H1 (cell line): Measurements from ENCODE around the gene GSDMA. TPM values are rescaled to one million over a fixed set of nuclear protein-coding genes. Genes with fewer than 3 reads are reported as not detected.

Experiments
- CTCF ChIA-PET: fragments of 300-600 bp; sonication (Branson Sonifier 250); formaldehyde crosslinking; loops from one replicate; lab custom pipeline; 2021; ENCODE audit not compliant: partially characterized antibody; lab: Charles Lee
- POLR2A ChIA-PET: fragments of 300-600 bp; sonication (Branson Sonifier 250); formaldehyde crosslinking; loops from one replicate; lab custom pipeline; 2021; ENCODE audit warnings: inconsistent platforms; ENCODE audit not compliant: partially characterized antibody; lab: Charles Lee
- DNase-seq, 2 experiments: peaks; one replicate each; pipeline versions ENCODE4 v3.0.0 to v3.0.0-alpha.2; 2010 to 2022; ENCODE audit warnings: low spot score in 2 of 2, low read depth in 1 of 2, mixed read lengths in 1 of 2
- FAIRE-seq: peaks from 2 replicates; lab custom pipeline; 2011; peaks lifted over from hg19 to GRCh38; lab: Jason Lieb, UNC
- H2AFZ ChIP-seq: 2 replicates; pipeline ENCODE4 v1.8.1; 2012; ENCODE audit warnings: low read length, inconsistent platforms
- H2AK5ac ChIP-seq: 2 replicates; pipeline ENCODE4 v1.6.1; 2013; ENCODE audit warnings: low read depth, low read length
- H2BK120ac ChIP-seq: replicated peaks from 2 replicates; pipeline ENCODE3; 2013; ENCODE audit warnings: low read depth, low read length, inconsistent platforms
- H2BK12ac ChIP-seq: 2 replicates; pipeline ENCODE4 v1.6.1; 2013; ENCODE audit warnings: low read depth, low read length
- H2BK15ac ChIP-seq: 2 replicates; pipeline ENCODE4 v1.6.1; 2013; ENCODE audit warnings: low read length
- H2BK20ac ChIP-seq: 2 replicates; pipeline ENCODE4 v1.6.1; 2013; ENCODE audit warnings: low read length
- H2BK5ac ChIP-seq: 2 replicates; pipeline ENCODE4 v1.6.1; 2013; ENCODE audit warnings: low read depth, low read length
- H3K14ac ChIP-seq: 2 replicates; pipeline ENCODE4 v1.6.1; 2013; ENCODE audit warnings: inconsistent platforms; ENCODE audit not compliant: insufficient read length
- H3K18ac ChIP-seq: 2 replicates; pipeline ENCODE4 v1.6.1; 2013; ENCODE audit warnings: low read length; ENCODE audit errors: extremely low read depth
- H3K23ac ChIP-seq: 2 replicates; pipeline ENCODE4 v1.6.1; 2013; ENCODE audit warnings: inconsistent platforms; ENCODE audit not compliant: insufficient read length
- H3K23me2 ChIP-seq: 2 replicates; pipeline ENCODE4 v1.6.1; 2013; ENCODE audit warnings: low read depth, low read length
- H3K27ac ChIP-seq: 2 replicates; pipeline ENCODE4 v1.6.1; 2011; ENCODE audit warnings: low read depth, low read length, inconsistent platforms
- H3K27me3 ChIP-seq, 4 experiments: replicated peaks in 1 of 4; 1 replicate in 1 of 4; 2 replicates in 3 of 4; pipeline versions ENCODE4 v1.6.1 to v1.8.1; 2011 to 2013; ENCODE audit warnings: low read length in 3 of 4, mild to moderate bottlenecking in 3 of 4, inconsistent platforms in 2 of 4, mixed read lengths in 2 of 4, moderate library complexity in 1 of 4; ENCODE audit not compliant: control insufficient read depth in 3 of 4, insufficient read depth in 3 of 4; ENCODE audit errors: extremely low read depth in 1 of 4
- H3K36me3 ChIP-seq, 4 experiments: 2 replicates each; pipeline versions ENCODE4 v1.6.1 to v1.8.1; 2011 to 2013; ENCODE audit warnings: mild to moderate bottlenecking in 4 of 4, low read length in 3 of 4, moderate library complexity in 2 of 4, control low read depth in 1 of 4, inconsistent platforms in 1 of 4; ENCODE audit not compliant: insufficient read depth in 4 of 4, control insufficient read depth in 2 of 4
- H3K4ac ChIP-seq: replicated peaks from 2 replicates; pipeline ENCODE3; 2013; ENCODE audit warnings: low read length, low read depth, mixed read lengths, inconsistent platforms; ENCODE audit not compliant: insufficient read length
- H3K4me1 ChIP-seq, 4 experiments: replicated peaks in 1 of 4; 1 replicate in 1 of 4; 2 replicates in 3 of 4; pipeline versions ENCODE4 v1.6.1 to v1.8.1; 2011 to 2013; ENCODE audit warnings: low read length in 3 of 4, inconsistent platforms in 2 of 4, mixed read lengths in 1 of 4; ENCODE audit not compliant: insufficient read depth in 4 of 4, control insufficient read depth in 3 of 4
- H3K4me2 ChIP-seq, 2 experiments: 2 replicates each; pipeline versions ENCODE4 v1.6.1 to v1.8.1; 2011 to 2013; ENCODE audit warnings: low read depth in 2 of 2, low read length in 2 of 2, control low read depth in 1 of 2, inconsistent platforms in 1 of 2, mild to moderate bottlenecking in 1 of 2; ENCODE audit not compliant: insufficient read depth in 1 of 2
- H3K4me3 ChIP-seq, 4 experiments: fragments of 200-600, 300-600 bp in 1 of 4; sonication (generic), shearing (Covaris generic), sonication (Bioruptor Twin) in 1 of 4; 2 replicates each; pipeline versions ENCODE4 v1.5.1 to v1.8.1; 2011 to 2016; ENCODE audit warnings: low read length in 4 of 4, low read depth in 3 of 4, control low read depth in 2 of 4, inconsistent platforms in 2 of 4, mild to moderate bottlenecking in 2 of 4, mixed read lengths in 1 of 4, moderate library complexity in 1 of 4; ENCODE audit not compliant: insufficient read depth in 2 of 4; ENCODE audit errors: extremely low read depth in 1 of 4
- H3K56ac ChIP-seq: replicated peaks from 2 replicates; pipeline ENCODE3; 2013; ENCODE audit warnings: low read depth, mild to moderate bottlenecking, mixed read lengths, low read length, inconsistent platforms; ENCODE audit not compliant: insufficient read length
- H3K79me1 ChIP-seq: 2 replicates; pipeline ENCODE4 v1.6.1; 2013; ENCODE audit warnings: low read depth, low read length, control low read depth
- H3K79me2 ChIP-seq, 2 experiments: 2 replicates each; pipeline versions ENCODE4 v1.6.1 to v1.8.1; 2012 to 2013; ENCODE audit warnings: low read length in 2 of 2, mild to moderate bottlenecking in 2 of 2, inconsistent platforms in 1 of 2; ENCODE audit not compliant: insufficient read depth in 2 of 2, control insufficient read depth in 1 of 2
- H3K9ac ChIP-seq, 4 experiments: replicated peaks in 1 of 4; 1 replicate in 1 of 4; 2 replicates in 3 of 4; pipeline versions ENCODE4 v1.6.1 to v1.8.1; 2011 to 2013; ENCODE audit warnings: low read depth in 3 of 4, low read length in 3 of 4, control low read depth in 2 of 4, mild to moderate bottlenecking in 2 of 4, moderate library complexity in 2 of 4, inconsistent platforms in 1 of 4; ENCODE audit errors: extremely low read depth in 1 of 4
- H3K9me3 ChIP-seq, 2 experiments: 2 replicates each; pipeline versions ENCODE4 v1.6.1 to v1.8.1; 2012 to 2013; ENCODE audit warnings: mild to moderate bottlenecking in 2 of 2, moderate library complexity in 2 of 2, control low read depth in 1 of 2, inconsistent platforms in 1 of 2, low read depth in 1 of 2, low read length in 1 of 2, mixed read lengths in 1 of 2; ENCODE audit not compliant: insufficient read depth in 2 of 2
- H4K20me1 ChIP-seq, 2 experiments: replicated peaks in 1 of 2; 2 replicates each; pipeline versions ENCODE3 to v1.8.1; 2011 to 2013; ENCODE audit warnings: inconsistent platforms in 2 of 2, low read length in 2 of 2, mild to moderate bottlenecking in 1 of 2; ENCODE audit not compliant: insufficient read depth in 2 of 2, control insufficient read depth in 1 of 2
- H4K5ac ChIP-seq: 2 replicates; pipeline ENCODE4 v1.6.1; 2013; ENCODE audit warnings: low read length, low read depth, mixed read lengths, inconsistent platforms; ENCODE audit not compliant: insufficient read length
- H4K8ac ChIP-seq: 2 replicates; pipeline ENCODE4 v1.8.0; 2013; ENCODE audit warnings: mild to moderate bottlenecking, moderate library complexity, low read length, inconsistent platforms; ENCODE audit not compliant: insufficient read depth; ENCODE audit errors: extremely low read depth
- H4K91ac ChIP-seq: replicated peaks from 2 replicates; pipeline ENCODE3; 2013; ENCODE audit warnings: low read length, mixed read lengths, inconsistent platforms; ENCODE audit not compliant: insufficient read length
- CBX8 ChIP-seq: fragments of 300-800, 300-1000 bp; sonication (generic); IDR thresholded peaks from 2 replicates; pipeline ENCODE4 v1.7.1; 2016; ENCODE audit warnings: low read depth, low read length, borderline replicate concordance
- KDM5A ChIP-seq: fragments of 200-600 bp; IDR thresholded peaks from 2 replicates; pipeline ENCODE4 v1.7.1; 2012; ENCODE audit warnings: mild to moderate bottlenecking, low read length, inconsistent platforms, mixed read lengths
- NANOG ChIP-seq: IDR thresholded peaks from 2 replicates; pipeline ENCODE4 v1.6.1; 2011; ENCODE audit warnings: low read length, low read depth, mild to moderate bottlenecking, inconsistent platforms; ENCODE audit not compliant: insufficient read depth, poor library complexity, severe bottlenecking
- NRF1 ChIP-seq: IDR thresholded peaks from 2 replicates; pipeline ENCODE4 v1.6.1; 2011; ENCODE audit warnings: mild to moderate bottlenecking, low read depth, low read length, improper control_type of control experiment
- SIX5 ChIP-seq: IDR thresholded peaks from 2 replicates; pipeline ENCODE4 v1.6.1; 2011; ENCODE audit warnings: mild to moderate bottlenecking, low read depth, low read length
- TAF1 ChIP-seq: IDR thresholded peaks from 2 replicates; pipeline ENCODE4 v1.6.1; 2011; ENCODE audit warnings: mild to moderate bottlenecking, low read depth, low read length
- WGBS, 2 experiments: shearing (Covaris generic) in 1 of 2; methylation state at CpG; one replicate each; pipeline versions ENCODE4 v1.1.6 to v1.1.7; 2013 to 2015; ENCODE audit warnings: low lambda C conversion rate in 2 of 2, mixed read lengths in 2 of 2, inconsistent platforms in 1 of 2, low coverage in 1 of 2, missing lambda C conversion rate in 1 of 2; ENCODE audit not compliant: insufficient replicate concordance in 2 of 2, insufficient coverage in 1 of 2, insufficient read length in 1 of 2; ENCODE audit errors: extremely low coverage in 1 of 2, missing lambda C conversion rate in 1 of 2; 5-methylcytosine and 5-hydroxymethylcytosine counted together
- polyA plus RNA-seq, 7 experiments: library from polyadenylated mRNA; depleted of rRNA in 3 of 7; stranded (reverse) in 5 of 7; unstranded in 2 of 7; fragments of >200 nt in 5 of 7; fragments of 200-250 nt in 2 of 7; gene quantifications; 1 replicate in 5 of 7; 2 replicates in 1 of 7; 4 replicates in 1 of 7; pipeline versions ENCODE4 v1.2.1 to v1.2.3, GENCODE V29; 2011 to 2013; ENCODE audit warnings: missing spikeins in 2 of 7, mixed read lengths in 2 of 7
- total RNA-seq: library from RNA; stranded (reverse); fragmentation: NEBNext Ultra II Directional; extraction: Animal tissue kit (Norgen Biotek cat#: 25700); gene quantifications from 2 replicates; pipeline ENCODE4 v1.2.1, GENCODE V29; 2021

The GSDMA gene
- total and polyA plus RNA-seq, 2 of the 8 experiments (the other 6 are each of a cell fraction or from before 2014, with no cell fraction given), result 0.03 TPM; not detected in 1

DNA sequence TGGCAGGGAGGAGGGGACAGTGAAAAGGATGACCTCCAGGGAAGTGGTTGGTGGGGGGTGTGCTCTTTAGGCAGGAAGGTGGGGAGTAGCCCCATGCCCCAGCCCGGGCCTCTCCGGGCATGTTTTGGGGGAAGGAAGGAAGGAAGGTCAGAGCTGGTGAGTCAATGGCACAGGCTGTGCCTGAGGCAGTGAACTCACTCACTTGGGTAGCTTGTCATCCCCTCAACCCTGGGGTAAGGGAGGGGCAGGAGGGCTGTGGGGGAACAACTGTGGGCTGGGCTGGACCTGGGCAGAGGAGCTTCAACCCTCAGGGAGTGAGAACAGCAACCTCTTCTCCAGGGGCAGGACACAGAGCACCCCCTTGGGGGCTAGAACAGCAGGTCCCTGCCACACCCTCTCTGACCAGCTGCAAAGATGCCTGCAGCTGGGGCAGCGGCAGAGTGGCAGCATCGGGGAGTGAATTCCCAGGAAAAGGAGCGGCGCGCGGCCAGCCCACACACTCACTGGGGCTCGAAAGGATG, 58.7 kb downstream of the GSDMA start:
- H3K4me3 ChIP-seq, result no peak overlapping the region
- no peak overlapping the region for H2AK5ac ChIP-seq
- H2BK20ac ChIP-seq, result no peak overlapping the region
- 0 out of 2 replicates have a peak, but pooled peaks cover 2% of the 10 kb centered on the region for H3K79me1 ChIP-seq
- no peak overlapping the region for H2BK5ac ChIP-seq
- POLR2A ChIA-PET, result interaction anchor here (0.6 to 1.9 kb wide), 5 partner anchors 8 to 101 kb away, joined by 3 to 6 read pairs (median 4); no protein-coding TSS in a partner anchor
- no peaks in the 10 kb centered on the region for H3K79me2 ChIP-seq
- peaks cover 0 to 24% (median 16%) of the 10 kb centered on the region in 4 experiments; a peak in 6 of 7 replicates for H3K4me1 ChIP-seq
- no peak overlapping the region for H4K8ac ChIP-seq
- H3K9me3 ChIP-seq, result no peaks in the 10 kb centered on the region
- H3K36me3 ChIP-seq, result peaks cover 12 to 29% (median 25%) of the 10 kb centered on the region in 4 experiments
- H4K91ac ChIP-seq, result no peak overlapping the region
- CTCF ChIA-PET, result interaction anchor here (0.7 to 29.7 kb wide), 11 partner anchors 10 to 264 kb away, joined by 3 to 876 read pairs (median 5); partner anchors contain the start of genes CSF3, MED24 and THRA
- no peak overlapping the region for H3K56ac ChIP-seq
- WGBS, 2 experiments, result 95% methylated on average over 9 of the region's 9 CpGs; no CpG with 5 or more reads in 1 of the 2 experiments
- no peak overlapping the region for H3K14ac ChIP-seq
- H3K27me3 ChIP-seq, result no peaks in the 10 kb centered on the region
- no peak overlapping the region for H3K4ac ChIP-seq
- H3K23ac ChIP-seq, result no peak overlapping the region
- H4K5ac ChIP-seq, result no peak overlapping the region
- H3K23me2 ChIP-seq, result no peaks in the 10 kb centered on the region; the same call in 1 of the 2 replicates
- TF ChIP-seq TAF1, result no peak
- no peak for TF ChIP-seq NANOG
- no peak for TF ChIP-seq SIX5
- TF ChIP-seq KDM5A, result no peak
- TF ChIP-seq CBX8, result no peak
- no peak for TF ChIP-seq NRF1
- no peaks in the 10 kb centered on the region for H4K20me1 ChIP-seq
- H3K4me2 ChIP-seq, result no peak overlapping the region
- no peak overlapping the region for H2BK120ac ChIP-seq
- no peak overlapping the region for H3K18ac ChIP-seq
- no peak overlapping the region for H3K27ac ChIP-seq
- no peak overlapping the region for H3K9ac ChIP-seq
- FAIRE-seq (no peak), DNase-seq (no peak)
- H2BK12ac ChIP-seq, result no peak overlapping the region
- H2AFZ ChIP-seq, result no peak overlapping the region
- no peak overlapping the region for H2BK15ac ChIP-seq
